ENCODE data around the gene BEGAIN. TPM values are rescaled to one million over a fixed set of nuclear protein-coding genes. Genes with fewer than 3 reads are reported as not detected.

BEGAIN gene
- total RNA-seq, 1 donor from 2014 or later = 3.2 TPM

DNA sequence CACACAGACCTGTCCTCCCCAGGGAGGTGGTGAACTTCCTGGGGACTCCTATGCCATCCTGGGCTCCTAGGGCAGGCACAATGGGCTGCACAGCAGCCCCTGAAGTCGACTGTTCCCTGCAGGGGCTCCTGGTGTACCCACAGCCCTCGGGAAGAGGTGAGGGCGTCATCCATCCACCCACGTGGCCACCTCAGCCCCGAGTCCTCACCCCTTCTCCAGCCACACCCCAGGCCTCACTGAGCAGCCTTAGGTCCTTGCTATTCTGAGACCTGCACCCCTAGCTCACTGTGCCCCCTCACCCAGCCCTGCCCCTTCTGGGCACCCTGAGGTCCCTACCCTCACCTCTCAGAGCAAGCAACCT, 38.9 kb downstream of the BEGAIN start:
- Histone ChIP-seq H3K4me3 (ENCODE audit: low read depth, low read length) (no peak overlapping the region), H3K36me3 (ENCODE audit: control insufficient read depth, insufficient read depth, low read length) (no peaks in the 10 kb centered on the region), H3K27me3 (ENCODE audit: control insufficient read depth, insufficient read depth, low read length) (peaks cover 12% of the 10 kb centered on the region)
- TF ChIP-seq, protein P1, sequence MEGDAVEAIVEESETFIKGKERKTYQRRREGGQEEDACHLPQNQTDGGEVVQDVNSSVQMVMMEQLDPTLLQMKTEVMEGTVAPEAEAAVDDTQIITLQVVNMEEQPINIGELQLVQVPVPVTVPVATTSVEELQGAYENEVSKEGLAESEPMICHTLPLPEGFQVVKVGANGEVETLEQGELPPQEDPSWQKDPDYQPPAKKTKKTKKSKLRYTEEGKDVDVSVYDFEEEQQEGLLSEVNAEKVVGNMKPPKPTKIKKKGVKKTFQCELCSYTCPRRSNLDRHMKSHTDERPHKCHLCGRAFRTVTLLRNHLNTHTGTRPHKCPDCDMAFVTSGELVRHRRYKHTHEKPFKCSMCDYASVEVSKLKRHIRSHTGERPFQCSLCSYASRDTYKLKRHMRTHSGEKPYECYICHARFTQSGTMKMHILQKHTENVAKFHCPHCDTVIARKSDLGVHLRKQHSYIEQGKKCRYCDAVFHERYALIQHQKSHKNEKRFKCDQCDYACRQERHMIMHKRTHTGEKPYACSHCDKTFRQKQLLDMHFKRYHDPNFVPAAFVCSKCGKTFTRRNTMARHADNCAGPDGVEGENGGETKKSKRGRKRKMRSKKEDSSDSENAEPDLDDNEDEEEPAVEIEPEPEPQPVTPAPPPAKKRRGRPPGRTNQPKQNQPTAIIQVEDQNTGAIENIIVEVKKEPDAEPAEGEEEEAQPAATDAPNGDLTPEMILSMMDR (IDR thresholded peaks at IDR 0.05; ENCODE audit: insufficient read depth, low read length, poor library complexity, severe bottlenecking) = no peak
- DNase-seq (ENCODE audit: low read depth) = no peak

DNA sequence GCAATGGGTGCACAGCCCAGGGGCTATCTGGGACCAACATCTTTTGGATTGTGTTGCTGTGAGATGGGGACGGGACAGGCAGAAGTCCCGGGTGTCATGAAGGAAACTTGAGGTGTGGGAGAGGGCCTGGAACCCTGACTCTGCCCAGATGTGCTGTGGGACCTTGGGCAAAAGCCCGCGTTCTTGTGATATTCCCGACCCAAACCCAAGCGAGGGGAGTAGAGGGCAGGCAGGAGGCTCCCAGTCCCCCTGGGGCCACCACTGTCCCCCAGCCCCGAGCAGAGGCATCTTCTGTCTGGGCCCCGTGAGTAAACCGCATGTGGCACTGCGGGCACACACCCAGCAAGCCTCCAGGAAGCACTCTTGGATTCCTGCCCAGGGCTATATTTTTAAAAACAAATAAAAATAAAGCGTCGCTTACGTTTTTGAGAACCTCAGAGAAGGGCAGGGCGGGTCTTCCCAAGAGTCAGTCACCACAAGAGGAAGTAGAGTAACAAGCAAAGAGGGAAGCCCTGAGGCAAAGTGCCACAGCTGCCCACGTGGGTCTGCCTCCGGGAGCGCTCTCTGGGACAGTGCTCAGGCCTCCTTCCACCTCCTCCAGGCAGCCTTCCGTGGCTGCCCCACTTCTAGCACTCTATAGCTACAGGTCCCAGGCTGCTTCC, 39.5 kb downstream of the BEGAIN start:
- TF ChIP-seq, protein P1 (IDR thresholded peaks at IDR 0.05; ENCODE audit: insufficient read depth, low read length, poor library complexity, severe bottlenecking) = no peak
- no peak for DNase-seq (ENCODE audit: low read depth)
- peaks cover 9% of the 10 kb centered on the region for H3K27me3 ChIP-seq (ENCODE audit: control insufficient read depth, insufficient read depth, low read length)
- H3K36me3 ChIP-seq (ENCODE audit: control insufficient read depth, insufficient read depth, low read length) = no peaks in the 10 kb centered on the region
- H3K4me3 ChIP-seq (ENCODE audit: low read depth, low read length) = no peak overlapping the region

DNA sequence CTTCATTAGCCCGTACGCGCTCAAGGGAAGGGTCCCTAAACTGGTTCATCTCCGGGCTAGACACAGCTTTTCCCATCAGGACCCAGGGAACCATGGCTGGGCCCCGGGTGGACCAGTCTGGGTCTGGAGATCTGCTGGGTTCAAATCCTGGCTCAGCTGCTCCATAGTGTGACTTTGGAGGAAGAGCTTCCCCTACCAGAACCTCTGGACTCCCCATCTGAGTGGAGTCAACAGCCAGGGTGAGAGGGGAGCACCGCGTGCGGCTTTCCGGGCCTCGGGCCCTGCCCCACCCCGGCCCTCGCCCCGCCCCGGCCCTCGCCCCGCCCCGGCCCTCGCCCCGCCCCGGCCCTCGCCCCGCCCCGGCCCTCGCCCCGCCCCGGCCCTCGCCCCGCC, 41.2 kb downstream of the BEGAIN start:
- H3K4me3 ChIP-seq (ENCODE audit: low read depth, low read length) = no peak overlapping the region
- no peaks in the 10 kb centered on the region for H3K36me3 ChIP-seq (ENCODE audit: control insufficient read depth, insufficient read depth, low read length)
- no peak for DNase-seq (ENCODE audit: low read depth)
- TF ChIP-seq, protein P1 (IDR thresholded peaks at IDR 0.05; ENCODE audit: insufficient read depth, low read length, poor library complexity, severe bottlenecking) = no peak
- peaks cover 6% of the 10 kb centered on the region for H3K27me3 ChIP-seq (ENCODE audit: control insufficient read depth, insufficient read depth, low read length)

DNA sequence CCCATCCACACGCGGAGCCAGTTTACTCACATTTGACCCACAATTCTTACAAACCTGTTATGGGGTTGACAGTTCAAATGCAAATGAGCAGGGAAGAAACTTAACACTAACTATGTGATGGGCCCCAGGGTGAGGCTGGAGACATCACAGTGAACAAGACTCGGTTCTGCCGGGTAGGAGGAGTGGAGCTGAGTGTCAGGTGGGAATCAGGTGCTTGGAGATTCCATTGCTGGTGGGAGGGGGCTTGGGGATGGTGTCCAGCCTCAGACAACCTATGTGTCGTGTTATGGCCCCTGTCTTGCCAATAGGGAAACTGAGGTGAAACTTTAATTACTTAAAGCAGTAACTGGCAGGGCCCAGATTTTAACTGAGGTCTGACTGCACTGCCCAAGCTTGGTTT, 41.9 kb downstream of the BEGAIN start:
- TF ChIP-seq, protein P1 (IDR thresholded peaks at IDR 0.05; ENCODE audit: insufficient read depth, low read length, poor library complexity, severe bottlenecking) = no peak
- Histone ChIP-seq H3K36me3 (ENCODE audit: control insufficient read depth, insufficient read depth, low read length) (no peaks in the 10 kb centered on the region), H3K4me3 (ENCODE audit: low read depth, low read length) (no peak overlapping the region), H3K27me3 (ENCODE audit: control insufficient read depth, insufficient read depth, low read length) (peaks cover 6% of the 10 kb centered on the region)
- DNase-seq (ENCODE audit: low read depth) = no peak

DNA sequence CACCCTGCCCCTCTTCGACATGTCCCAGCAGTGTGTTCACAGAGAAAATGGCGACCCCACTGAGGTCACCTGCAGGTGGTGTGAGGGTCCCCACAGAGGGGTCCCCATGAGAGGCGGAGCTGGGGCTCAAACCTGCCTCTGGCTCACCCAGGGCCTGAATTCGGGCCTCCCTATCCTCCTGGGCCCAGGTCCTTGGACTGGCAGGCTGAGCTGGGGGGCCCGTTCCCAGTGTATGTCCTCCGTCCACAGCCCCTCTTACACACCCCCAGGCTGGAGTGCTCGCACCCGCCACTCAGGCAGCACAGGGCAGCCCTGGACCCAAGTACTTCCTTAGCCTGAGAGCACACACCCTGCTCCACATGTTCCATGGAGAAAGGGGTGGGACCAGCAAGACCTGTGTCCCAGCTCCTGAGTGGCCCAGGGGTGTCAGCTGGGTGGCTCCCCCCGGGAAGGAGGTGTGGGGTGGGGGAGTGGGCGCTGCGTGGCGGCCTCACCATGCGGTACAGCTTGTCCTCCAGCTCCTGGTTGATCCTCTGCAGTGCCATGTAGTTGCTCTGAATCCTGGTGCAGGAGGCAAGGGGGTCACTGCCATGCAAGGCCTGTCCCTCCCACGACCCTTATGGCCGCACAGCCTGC, 42.6 kb downstream of the BEGAIN start:
- H3K36me3 ChIP-seq (ENCODE audit: control insufficient read depth, insufficient read depth, low read length) = no peaks in the 10 kb centered on the region
- no peak overlapping the region for H3K4me3 ChIP-seq (ENCODE audit: low read depth, low read length)
- DNase-seq (ENCODE audit: low read depth) = no peak
- TF ChIP-seq, protein P1 (IDR thresholded peaks at IDR 0.05; ENCODE audit: insufficient read depth, low read length, poor library complexity, severe bottlenecking) = no peak
- peaks cover 5% of the 10 kb centered on the region for H3K27me3 ChIP-seq (ENCODE audit: control insufficient read depth, insufficient read depth, low read length)
